ENCODE measurements around the gene DCUN1D1. TPM values are rescaled to one million over a fixed set of nuclear protein-coding genes. Genes with fewer than 3 reads are reported as not detected.
"Not testable (repeated sequence)": the region's sequence is repeated elsewhere in the genome, so short reads cannot be mapped to it uniquely, and the experiment has no call there.

Gene DCUN1D1
- total RNA-seq, 1 donor from 2014 or later, result 26.2 TPM

GRCh38 chr3:182999767-183000166, 19.4 kb upstream of the DCUN1D1 start:
- no peak for DNase-seq (ENCODE audit: low read depth)
- Histone ChIP-seq H3K27me3 (ENCODE audit: control insufficient read depth, insufficient read depth, low read length) (no peaks in the 10 kb centered on the region), H3K4me3 (ENCODE audit: low read depth, low read length) (no peak overlapping the region), H3K36me3 (ENCODE audit: control insufficient read depth, insufficient read depth, low read length) (no peaks in the 10 kb centered on the region)
- no peak for TF ChIP-seq CTCF (IDR thresholded peaks at IDR 0.05; ENCODE audit: insufficient read depth, low read length, poor library complexity, severe bottlenecking)

DNA sequence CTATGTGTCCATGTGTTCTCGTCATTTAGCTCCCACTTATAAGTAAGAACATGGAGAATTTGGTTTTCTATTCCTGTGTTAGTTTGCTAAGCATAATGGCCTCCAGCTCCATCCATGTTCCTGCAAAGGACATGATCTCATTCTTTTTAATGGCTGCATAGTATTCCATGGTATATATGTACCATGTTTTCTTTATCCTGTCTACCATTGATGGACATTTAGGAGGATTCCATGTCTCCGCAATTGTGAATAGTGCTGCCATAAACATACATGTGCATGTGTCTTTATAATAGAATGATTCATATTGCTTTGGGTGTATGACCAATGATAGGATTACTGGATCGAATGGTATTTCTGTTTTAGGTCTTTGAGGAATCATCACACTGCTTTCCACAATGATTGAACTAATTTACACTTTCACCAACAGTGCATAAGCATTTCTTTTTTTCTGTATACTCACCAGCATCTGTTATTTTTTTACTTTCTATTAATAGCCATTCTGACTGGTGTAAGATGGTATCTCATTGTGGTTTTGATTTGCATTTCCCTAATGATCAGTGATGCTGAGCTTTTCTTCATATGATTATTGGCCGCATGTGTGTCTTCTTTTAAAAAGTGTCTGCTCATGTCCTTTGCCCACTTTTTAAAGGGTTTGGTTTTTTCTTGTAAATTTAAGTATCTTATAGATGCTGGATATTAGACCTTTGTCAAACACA, 13.3 kb upstream of the DCUN1D1 start:
- not testable (repeated sequence) for H3K27me3 ChIP-seq (ENCODE audit: control insufficient read depth, insufficient read depth, low read length); DNase-seq (ENCODE audit: low read depth); H3K36me3 ChIP-seq (ENCODE audit: control insufficient read depth, insufficient read depth, low read length); H3K4me3 ChIP-seq (ENCODE audit: low read depth, low read length)

- no peaks in the 10 kb centered on the region for H3K36me3 ChIP-seq (ENCODE audit: control insufficient read depth, insufficient read depth, low read length)
- H3K4me3 ChIP-seq (ENCODE audit: low read depth, low read length), result no peak overlapping the region
- TF ChIP-seq CTCF (IDR thresholded peaks at IDR 0.05; ENCODE audit: insufficient read depth, low read length, poor library complexity, severe bottlenecking), result no peak
- no peaks in the 10 kb centered on the region for H3K27me3 ChIP-seq (ENCODE audit: control insufficient read depth, insufficient read depth, low read length)
- no peak for DNase-seq (ENCODE audit: low read depth)
Observed at GRCh38 chr3:182989566-182989965, 9.2 kb upstream of the DCUN1D1 start.

DNA sequence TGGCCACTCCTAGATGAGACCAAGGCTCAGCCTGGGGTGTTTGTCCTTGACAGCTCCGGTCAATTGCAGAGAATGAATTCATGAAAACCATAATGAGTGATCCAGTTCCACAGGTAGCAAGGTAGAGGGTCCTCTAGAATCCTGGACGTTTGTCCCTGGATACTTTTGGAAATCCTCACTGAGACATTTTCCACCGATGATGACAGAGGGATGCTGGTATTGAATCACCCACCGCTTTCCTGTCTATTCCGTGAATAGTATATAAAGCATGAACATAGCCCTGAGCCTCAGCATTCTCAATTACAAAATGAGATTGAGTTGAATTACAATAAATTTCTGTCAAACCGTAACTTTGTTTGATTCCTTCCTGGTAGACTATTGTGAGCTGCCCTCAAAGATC, 5.7 kb upstream of the DCUN1D1 start:
- no peaks in the 10 kb centered on the region for H3K36me3 ChIP-seq (ENCODE audit: control insufficient read depth, insufficient read depth, low read length)
- no peak for TF ChIP-seq CTCF (IDR thresholded peaks at IDR 0.05; ENCODE audit: insufficient read depth, low read length, poor library complexity, severe bottlenecking)
- H3K4me3 ChIP-seq (ENCODE audit: low read depth, low read length), result no peak overlapping the region
- H3K27me3 ChIP-seq (ENCODE audit: control insufficient read depth, insufficient read depth, low read length), result no peaks in the 10 kb centered on the region
- no peak for DNase-seq (ENCODE audit: low read depth)

- Histone ChIP-seq H3K27me3 (ENCODE audit: control insufficient read depth, insufficient read depth, low read length) (no peaks in the 10 kb centered on the region), H3K4me3 (ENCODE audit: low read depth, low read length) (no peak overlapping the region), H3K36me3 (ENCODE audit: control insufficient read depth, insufficient read depth, low read length) (no peaks in the 10 kb centered on the region)
- no peak for DNase-seq (ENCODE audit: low read depth)
- no peak for TF ChIP-seq CTCF (IDR thresholded peaks at IDR 0.05; ENCODE audit: insufficient read depth, low read length, poor library complexity, severe bottlenecking)
Observed at GRCh38 chr3:182983876-182984275, 3.5 kb upstream of the DCUN1D1 start.

GRCh38 chr3:182981038-182981380, 671 bp upstream of the DCUN1D1 start:
- no peak for TF ChIP-seq CTCF (IDR thresholded peaks at IDR 0.05; ENCODE audit: insufficient read depth, low read length, poor library complexity, severe bottlenecking)
- DNase-seq (ENCODE audit: low read depth), result no peak
- peak overlapping the region; percentile 78 for H3K4me3 ChIP-seq (ENCODE audit: low read depth, low read length)
- H3K27me3 ChIP-seq (ENCODE audit: control insufficient read depth, insufficient read depth, low read length), result no peaks in the 10 kb centered on the region
- no peaks in the 10 kb centered on the region for H3K36me3 ChIP-seq (ENCODE audit: control insufficient read depth, insufficient read depth, low read length)

All from kidney epithelial cell (primary cell).